NCI-H1105 treated with DMSO at 0.1 percent for 48 hours (cell line): ENCODE results near the gene GIT1.

ENCODE experiments used
- DNase-seq: peaks from one replicate; lab custom pipeline; 2025; lab: John Stamatoyannopoulos, UW

Gene GIT1

DNA sequence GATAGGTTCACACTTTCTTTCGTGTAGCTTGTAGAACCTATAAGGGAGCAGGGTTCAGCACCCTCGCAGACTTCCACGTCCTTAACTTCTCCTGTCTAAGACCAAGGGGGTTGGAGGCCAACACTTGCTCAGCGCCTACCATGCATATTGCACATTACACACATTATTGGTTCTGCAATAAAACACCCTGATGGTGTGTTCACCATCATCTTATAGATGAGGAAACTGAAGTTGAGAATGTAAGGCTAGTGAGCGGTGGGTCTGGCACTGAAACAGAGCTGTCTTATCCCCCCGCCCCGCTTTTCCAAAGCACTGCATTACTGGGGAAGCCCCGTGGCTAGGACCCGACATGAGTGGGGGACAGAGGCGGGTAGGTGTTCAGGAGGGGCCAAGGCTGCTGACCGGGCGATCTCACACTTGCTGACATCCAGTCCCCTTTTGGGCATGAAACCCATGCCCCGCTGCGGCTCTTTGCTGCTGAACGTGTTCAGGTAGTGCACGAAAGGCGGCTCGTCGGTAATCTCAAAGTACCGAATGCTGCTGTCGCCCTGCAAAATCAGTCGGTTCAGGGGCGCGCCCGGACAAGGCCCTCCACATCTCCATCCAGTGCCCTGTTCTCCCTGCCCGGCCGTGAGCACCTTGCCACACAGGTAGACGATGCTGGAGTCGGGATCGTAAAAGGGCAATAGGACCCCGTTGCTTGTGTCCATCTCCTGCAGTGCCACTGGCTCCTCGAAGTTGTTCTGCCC, 27.0 kb upstream of the GIT1 start:
- DNase-seq, result no peak

DNA sequence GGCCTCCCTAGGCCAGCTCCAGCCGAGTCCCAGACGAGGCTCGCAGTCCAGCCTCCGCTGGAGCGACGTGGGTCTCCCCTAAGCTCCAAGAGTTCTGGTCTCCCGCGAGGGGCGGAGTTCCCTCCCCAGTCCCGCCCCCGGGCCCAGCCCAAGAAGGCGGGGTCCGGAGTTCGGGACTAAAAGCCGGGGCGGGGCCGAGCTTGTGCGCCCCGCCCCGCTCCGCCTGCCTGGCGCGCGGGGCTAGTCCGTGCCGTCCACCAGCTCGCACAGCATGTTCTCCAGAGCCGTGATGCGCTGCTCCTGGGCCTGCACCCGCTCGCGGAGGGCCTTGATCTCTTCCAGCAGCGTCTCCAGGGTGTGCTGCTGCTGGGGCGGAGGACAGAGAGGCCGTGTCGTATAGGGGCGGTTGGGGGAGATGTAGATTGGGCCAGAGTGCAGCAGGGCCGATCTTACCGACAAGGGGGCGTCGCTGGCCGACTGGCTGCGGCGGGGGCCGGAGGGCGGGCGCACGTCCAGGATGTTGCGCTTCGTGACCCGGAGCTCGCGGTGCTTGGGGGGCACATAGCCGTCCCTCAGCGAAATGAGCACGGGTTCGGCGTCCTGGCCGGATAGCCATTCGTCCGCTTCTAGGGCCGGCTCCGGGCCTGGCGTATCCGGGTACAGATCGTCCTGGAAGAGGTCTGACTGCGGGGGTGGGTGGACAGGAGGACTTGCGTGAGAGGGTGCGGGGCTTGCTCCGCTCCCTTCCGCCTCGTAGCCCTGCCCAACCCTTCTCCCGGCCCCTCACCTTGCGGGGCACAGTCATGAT, 26.2 kb upstream of the GIT1 start:
- DNase-seq, result peak; percentile 79

DNA sequence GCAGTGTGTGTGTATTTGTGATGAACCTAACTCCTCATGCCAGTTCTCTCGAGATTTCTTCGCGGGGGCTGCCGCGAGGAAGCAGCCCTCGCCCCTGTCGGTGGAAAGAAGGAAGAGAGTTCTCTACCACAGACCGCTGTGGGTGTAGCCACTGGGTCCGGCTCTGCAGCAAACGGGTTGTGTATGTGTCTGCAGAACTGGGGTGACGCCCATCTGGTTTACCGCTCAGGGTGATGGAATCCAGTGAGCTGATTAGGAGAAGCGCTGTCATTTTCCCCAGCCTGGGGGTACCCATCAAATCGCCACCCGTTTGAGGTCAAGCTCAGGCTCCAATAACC, 25.6 kb upstream of the GIT1 start:
- DNase-seq, result no peak

DNA sequence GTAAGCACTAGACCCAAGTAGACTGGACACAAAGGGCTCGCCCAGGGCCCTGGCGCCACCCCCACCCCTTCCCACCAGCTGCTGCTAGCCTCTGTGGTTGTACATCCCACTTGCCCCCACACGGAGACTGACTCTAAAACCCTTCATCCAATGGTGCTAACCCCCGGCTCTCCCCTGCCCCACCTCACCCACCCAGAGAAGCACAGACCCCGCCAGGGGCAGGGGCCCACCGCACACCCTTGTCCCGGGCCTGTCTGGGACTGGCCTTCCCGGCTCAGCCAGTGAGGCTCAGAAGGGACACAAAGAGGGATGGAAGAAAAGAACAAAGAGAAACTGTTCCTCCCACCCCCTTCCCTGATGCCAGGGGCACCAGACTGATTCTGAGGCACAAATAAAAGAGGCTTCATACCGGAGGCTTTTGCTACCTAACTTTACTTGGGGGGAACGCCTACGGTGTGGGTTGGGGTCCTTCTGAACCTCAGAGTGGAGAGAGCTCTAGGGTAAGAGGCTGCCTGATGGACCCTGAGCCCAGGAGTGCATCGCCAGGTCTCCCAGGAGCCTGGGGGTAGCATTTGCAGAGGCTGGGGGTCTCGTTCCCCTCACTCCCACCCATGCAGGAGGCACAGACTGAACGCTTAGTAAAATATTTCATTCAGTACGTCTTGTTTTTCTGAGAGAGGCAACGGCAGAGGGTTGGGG, 25.1 kb upstream of the GIT1 start:
- DNase-seq, result no peak

DNA sequence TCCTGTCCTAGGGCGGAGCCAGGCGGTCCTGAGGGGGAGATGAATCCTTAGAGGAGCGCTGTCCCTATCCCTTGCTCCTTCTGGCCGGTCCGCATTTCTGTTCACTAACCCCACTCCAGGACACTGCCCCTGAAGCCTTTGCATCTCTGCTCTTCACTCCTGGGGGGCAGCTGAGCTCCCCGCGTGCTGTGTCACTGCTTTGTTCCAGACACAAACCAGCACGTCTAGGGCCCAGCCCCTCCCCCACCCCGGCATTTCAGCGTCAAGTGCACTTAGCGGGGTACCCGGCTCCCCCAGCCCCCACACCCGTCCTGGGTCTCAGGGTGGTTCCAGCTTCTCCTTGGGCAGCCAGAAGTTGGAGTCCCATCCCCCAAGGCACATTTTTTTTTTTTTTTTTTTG, 24.4 kb upstream of the GIT1 start:
- DNase-seq, result no peak

DNA sequence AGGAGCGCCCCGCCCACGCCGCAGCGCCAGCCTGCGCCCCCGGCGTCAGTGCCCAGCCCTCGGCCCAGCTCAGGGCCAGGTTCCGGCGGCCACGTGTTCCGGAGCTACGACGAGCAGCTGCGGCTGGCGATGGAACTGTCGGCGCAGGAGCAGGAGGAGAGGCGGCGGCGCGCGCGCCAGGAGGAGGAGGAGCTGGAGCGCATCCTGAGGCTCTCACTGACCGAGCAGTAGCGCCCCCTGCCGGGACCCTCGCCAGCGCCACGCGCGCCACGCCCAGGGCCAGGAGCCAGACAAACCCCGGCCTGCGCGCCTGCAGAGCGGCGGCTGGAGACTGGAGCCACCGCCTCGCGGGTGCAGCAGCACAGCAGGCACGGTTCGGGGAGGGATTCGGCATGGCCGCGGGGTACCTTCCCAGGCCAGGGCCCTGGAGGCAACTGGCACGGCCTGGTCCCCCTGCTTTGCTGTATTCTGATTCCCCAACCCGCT, 23.9 kb upstream of the GIT1 start:
- DNase-seq, result no peak

DNA sequence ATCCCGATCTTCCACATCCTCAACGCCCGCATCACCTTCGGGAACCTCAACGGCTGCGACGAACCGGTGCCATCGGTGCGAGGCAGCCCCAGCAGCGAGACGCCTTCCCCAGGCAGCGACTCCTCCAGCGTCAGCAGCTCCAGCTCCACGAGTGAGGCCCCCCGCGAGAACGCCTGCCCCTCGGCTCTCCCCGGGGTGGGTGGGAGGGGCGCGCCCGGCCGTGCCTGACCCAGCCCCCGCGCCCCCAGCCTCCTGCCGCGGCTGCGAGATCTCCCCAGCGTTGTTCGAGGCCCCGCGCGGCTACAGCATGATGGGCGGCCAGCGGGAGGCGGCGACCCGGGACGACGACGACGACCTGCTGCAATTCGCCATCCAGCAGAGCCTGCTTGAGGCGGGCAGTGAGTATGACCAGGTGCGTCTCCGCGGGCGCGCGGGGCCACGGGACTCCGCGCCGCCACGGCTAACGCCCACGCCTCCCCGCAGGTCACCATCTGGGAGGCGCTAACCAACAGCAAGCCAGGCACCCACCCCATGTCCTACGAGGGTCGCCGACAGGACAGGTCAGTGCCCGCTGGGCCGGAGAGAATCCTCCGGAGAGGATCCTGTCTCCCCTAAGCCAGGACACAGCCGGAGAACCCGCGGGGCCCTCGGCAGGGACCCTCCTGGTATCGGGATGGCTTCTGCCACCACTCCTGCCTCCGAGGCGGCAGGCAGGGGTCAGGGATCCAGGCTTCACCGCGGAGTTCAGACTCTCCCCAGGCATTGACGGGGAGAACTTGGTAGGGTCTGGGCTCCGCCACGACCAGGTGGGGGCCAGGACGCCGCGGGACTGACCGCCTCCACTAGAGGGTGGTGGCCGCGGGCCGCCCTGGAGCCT, 23.2 kb upstream of the GIT1 start:
- DNase-seq, result no peak

DNA sequence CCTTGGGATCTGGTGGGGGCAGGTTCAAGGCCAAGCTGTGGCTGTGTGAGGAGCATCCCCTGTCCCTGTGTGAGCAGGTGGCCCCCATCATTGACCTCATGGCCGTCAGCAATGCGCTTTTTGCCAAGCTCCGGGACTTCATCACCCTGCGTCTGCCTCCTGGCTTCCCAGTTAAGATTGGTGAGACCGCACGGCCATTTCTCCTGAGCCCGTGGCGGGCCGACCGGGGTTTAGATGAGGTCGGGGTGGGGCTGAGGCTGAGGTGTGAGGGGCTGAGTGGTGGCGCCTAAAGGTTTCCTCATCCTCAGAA, 22.6 kb upstream of the GIT1 start:
- no peak for DNase-seq

DNA sequence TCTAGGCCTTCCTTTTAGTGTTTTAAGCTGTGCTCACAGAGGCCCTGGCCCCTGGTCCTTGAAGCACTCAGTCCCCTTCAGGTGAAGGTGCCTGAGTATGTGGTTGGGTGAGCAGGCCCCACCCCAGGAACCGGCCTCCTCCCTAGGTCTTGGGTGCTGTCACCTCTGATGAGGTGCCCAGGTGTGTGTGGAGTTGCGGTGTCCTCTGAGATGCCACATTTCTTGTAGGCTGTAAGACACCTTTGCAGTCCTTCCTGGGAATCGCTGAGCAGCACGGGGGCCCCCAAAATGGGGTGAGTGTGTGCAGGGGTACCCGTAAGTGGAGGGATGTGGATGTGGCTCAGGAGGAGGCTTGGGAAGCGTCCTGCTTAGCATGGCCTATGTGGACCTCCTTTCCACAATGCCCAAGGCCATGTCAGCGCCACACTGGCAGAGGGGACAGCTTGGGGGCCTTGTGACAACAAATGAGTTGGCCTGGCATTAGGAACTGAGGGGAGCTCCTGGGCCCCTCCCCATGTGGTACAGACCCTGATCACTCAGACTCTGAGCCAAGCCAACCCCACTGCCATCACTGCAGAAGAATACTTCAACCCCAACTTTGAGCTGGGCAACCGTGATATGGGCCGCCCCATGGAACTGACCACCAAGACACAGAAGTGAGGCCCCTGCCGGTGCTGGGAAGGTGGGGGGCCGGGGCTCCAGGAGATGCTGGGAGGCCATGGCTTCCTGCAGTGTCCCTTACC, 22.1 kb upstream of the GIT1 start:
- DNase-seq, result no peak

DNA sequence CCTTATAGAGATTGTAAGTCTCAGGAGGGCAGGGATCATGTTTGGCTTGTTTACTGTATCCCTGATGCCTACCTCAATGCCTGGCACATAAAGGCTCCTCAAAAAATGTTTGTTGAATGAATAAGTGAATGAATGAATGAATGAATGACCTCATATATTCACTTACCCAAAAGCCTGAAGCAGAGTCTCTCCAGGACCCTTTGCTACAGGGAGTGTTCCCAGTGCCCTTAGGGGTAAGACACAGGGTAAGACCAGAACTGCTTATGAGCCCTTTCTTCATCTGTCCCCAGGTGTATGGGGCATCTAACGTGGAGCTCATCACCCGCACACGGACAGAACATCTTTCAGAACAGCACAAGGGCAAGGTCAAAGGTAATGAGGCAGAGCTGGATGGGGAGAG, 20.9 kb upstream of the GIT1 start:
- no peak for DNase-seq

DNA sequence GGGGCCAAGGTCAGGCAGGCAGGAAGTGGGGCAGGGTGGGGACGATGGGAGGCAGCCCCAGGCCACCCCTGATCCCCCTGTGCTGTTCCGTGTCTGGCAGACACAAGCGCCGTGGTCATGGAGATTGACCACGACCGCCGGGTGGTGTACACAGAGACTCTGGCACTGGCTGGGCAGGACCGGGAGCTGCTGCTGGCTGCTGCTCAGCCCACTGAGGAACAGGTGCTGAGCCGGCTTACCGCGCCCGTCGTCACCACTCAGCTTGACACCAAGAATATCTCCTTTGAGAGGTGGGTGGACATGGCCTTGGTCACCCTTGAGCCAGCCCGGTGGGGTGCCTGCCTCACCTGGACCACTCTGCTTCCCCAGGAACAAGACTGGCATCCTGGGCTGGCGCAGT, 19.5 kb upstream of the GIT1 start:
- DNase-seq, result no peak

DNA sequence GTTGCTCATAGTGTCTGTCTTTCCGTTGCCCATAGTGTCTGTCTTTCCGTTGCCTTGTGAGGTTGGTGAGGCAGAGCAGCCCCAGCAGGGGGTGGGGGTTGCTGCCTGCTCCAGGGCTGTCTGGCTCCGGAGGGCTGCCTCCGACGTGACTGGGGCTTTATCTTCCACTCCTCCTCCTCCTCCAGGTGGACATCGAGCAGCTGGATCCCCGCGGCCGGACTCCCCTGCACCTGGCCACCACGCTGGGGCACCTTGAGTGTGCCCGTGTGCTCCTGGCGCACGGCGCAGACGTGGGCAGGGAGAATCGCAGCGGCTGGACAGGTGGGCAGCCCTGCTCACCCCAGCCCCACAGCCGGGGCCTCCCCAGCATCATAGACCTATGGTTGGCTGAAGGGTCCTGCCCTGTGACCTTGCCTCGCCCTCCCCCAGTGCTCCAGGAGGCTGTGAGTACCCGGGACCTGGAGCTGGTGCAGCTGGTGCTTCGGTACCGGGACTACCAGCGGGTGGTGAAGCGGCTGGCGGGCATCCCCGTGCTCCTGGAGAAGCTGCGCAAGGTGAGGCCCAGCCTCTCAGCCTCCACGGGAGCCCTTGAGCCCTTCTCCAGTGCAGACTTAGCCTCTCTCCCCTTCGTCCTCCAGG, 18.2 kb upstream of the GIT1 start:
- DNase-seq, result no peak

DNA sequence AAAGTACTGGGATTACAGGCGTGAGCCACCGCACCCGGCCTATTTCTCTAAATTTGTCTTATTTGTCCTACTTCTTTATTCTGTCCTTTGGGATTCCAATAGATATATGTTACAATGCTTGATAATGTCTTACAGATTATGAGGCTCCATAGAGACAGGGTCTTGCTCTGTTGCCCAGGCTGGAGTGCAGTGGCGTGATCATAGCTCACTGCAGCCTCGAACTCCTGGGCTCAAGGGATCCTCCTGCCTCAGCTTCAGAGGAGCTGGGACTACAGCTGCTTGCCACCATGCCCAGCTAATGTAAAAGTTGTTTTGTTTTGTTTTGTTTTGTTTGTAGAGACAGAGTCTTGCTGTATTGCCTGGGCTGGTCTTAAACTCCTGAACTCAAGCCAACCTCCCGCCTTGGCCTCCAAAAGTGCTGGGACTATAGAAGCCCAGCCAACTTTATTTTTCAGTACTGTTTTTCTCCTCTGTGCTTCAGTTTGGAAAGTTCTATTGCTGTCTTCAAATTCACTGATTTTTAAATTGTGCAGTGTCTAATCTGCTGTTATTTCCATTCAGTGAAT, 13.7 kb upstream of the GIT1 start:
- DNase-seq, result no peak

DNA sequence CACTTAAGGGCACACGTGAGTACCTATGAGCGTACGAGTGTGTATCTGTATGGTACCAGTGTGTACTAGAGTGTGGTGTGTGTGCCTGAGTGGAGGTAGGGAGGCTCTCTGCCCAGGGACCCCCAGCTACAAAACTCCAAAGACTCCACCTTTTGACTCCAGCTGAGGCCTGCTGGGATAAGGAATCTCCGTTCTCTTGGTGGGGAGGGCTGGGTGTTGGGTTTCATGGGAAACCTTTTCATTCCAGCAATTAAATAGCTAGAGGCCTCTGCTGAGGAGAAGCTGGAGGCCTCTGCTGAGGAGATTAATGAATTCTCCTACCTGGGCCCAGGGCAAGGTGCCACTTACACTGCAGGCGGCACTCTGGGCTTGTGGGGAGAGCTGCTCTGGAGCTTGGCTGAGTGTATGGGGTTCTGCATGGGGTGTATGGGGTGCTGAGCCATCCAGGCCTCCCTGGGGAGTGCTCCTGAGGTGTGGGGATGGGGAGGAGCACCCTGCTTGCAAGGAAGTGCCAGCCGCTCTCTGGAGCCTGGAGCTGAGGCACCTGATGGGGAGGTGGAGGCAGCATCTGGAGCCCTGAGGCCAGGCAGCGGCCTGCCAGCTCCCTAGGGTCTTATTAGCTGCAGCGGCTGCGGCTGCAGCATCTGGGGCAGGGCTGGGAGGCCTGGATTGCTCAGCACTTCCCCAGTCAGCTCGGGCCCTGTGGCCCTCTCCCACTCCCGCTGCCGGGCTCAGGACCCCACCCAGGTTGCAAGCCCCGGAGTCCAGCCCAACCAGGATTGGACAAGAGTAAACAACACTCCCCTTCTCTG, 8.1 kb upstream of the GIT1 start:
- DNase-seq, result no peak

DNA sequence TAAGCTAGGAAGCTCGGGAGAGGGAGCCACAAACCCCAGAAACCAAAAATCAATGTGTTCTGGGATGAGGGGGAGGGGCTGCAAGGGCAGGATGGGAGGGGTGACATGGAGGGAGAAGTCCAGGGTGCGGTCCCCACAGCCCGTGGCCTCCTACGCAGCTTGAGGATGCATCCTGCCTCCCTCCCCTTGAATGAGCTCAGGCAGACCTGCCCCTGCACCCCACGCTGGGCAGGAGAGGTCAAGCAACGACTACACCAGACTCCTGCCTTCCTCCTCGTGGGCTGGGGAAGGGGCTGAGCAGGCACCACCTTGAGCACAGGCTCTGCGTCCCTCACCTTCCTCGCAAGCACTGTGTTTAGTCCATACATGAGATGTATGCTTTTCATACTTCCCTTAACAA, 7.4 kb upstream of the GIT1 start:
- no peak for DNase-seq

DNA sequence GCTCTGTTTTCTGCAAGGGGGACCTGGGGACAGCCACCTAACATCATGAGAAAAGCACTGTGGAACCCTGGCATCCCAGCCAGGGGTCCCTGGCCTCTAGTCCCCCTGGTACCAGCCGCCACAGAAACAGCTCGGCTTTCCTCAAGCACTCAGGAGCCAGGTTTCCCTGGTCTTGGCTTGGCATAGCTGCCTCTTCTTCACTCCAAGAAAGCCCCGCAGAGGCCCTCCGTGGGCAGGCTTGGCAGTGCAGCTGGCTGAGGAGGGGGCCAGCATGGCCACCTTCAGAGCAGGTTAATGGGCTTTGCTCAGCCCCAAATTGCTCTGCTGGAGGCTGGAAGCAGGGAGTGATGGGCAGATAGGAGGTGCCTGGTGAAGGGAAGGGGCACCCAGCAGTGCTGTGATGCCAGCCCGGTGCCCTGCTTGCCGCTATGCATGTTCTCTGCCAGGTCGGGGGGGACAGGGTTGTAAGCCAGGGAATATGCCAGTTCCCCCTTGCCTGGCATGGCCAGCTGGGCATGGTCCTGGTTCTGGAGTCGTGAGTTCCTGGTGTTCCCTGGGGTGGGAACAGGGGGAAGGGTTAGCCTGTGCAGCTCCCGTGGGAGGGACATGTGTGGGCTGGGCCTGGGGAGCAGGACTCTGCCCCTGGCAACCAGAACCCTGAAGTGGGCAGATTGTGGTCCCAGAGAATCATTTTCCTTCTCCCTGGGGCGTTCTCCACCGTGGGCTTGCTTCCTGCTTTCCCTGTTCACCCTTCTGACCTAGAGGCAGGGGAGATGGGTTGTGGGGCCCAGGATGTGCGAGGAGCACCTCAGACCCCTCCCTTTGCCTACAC, 6.7 kb upstream of the GIT1 start:
- no peak for DNase-seq

DNA sequence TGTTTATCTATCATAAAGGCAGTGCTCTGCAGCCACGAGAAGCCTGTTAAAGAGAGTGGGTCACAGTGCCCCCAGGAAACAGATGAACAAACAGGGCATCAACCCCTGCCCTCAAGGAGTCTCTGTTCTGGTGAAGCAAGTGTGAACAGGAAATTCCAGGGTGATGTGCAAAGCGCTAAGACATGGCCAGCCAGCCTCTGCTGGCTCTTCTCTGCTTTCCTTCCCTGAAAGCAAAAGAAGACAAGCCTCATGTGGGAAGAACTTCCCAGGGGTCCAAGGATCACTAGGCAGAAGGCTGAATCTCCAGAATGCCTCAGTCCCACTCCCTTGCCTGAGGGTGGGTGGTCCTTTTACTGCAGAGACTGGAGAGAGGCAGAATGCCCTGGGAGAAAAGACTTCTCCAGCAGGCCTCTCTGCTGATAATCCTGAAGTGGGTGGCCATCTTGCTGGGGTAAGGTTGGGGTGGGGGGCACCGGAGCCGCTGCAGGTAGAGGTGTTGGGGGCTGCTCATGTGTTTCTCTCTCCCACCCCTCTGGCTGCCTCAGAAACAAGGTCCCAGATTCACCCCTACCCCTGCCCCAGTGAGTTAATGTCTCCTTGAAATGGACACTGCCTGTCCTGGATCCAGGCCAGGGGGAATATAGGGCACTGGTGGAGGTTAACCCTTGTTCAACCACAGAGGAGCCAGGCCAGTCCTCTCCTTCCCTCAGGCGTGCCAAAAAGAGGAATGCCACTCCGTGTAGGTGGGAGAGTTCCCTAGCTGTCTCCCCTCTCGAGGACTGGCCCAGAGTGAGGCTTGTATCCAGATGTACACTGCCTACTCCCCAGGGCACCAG, 5.9 kb upstream of the GIT1 start:
- DNase-seq, result no peak

DNA sequence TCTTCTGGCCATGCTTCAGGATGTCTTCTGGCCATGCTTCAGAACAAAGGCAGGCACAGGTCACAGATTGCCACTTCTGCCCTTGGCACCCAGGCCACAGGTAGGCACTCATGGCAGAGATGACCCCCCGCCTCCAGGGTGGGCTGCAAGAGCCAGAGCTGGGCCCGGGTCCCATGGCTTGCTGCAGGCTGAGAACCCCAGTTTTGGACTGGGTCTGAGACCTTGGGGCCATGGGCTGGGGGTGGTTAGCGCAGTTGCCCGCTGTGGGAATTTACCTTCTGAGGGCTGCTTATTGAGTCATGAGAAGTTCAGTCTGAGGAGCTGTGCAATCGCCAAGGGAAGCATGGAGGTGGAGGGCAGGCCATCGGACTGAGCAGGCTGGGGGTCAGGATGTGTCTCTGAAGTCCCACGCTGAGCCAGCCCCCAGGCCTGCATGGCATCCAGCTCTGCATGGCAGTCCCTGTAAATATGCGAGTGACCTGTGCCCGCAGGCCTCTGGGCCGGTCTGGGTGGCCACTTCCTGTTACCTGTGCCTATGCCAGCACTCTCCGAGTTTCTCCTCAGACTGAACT, 5.2 kb upstream of the GIT1 start:
- no peak for DNase-seq
